Nephron (organoid): Measurements from ENCODE around the gene PACRG.

ENCODE experiments used
- H3K27ac Mint-ChIP-seq, 3 experiments: 2 replicates each; pipeline ENCODE4 v1.8.0; 2020; ENCODE audit warnings: mixed read lengths in 3 of 3, mild to moderate bottlenecking in 2 of 3, moderate library complexity in 1 of 3
- H3K27me3 Mint-ChIP-seq: 2 replicates; pipeline ENCODE4 v1.8.0; 2021; ENCODE audit warnings: low read depth, mild to moderate bottlenecking, moderate library complexity, mixed read lengths
- H3K36me3 Mint-ChIP-seq: 2 replicates; pipeline ENCODE4 v1.8.0; 2020; ENCODE audit warnings: low read depth, mixed read lengths
- H3K4me1 Mint-ChIP-seq: 2 replicates; pipeline ENCODE4 v1.8.0; 2020; ENCODE audit warnings: mixed read lengths
- H3K4me3 Mint-ChIP-seq, 3 experiments: 2 replicates each; pipeline ENCODE4 v1.8.0; 2020; ENCODE audit warnings: mild to moderate bottlenecking in 3 of 3, mixed read lengths in 3 of 3, moderate library complexity in 2 of 3
- H3K9me3 Mint-ChIP-seq: 2 replicates; pipeline ENCODE4 v1.8.0; 2020; ENCODE audit warnings: mixed read lengths
- CTCF ChIP-seq, 3 experiments: fragments of 200-600 bp; sonication (generic); IDR thresholded peaks; one replicate each; pipeline ENCODE4 v1.5.0; 2021; ENCODE audit warnings: antibody characterized with exemption in 3 of 3; ENCODE audit not compliant: unreplicated experiment in 3 of 3

Gene PACRG

DNA sequence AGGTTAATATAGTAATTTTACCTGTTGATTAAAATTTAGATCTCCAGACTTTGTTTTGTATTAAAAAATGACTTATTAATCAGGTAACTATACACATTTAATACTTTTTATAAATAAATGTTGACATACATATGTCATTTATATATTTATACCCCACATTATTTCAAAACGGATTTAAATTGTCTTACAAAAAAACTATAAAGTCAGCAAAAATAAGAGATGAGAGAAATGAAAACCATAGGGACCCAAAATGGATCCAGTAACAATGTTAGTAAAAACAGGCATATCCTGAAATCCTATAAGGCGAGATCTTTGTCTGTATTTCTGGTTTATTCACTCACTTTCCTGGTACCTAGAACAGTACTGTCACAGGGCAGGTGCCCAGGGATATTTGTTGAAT lies 91.5 kb downstream of the PACRG start:
- Mint-ChIP-seq H3K4me3 (no peak overlapping the region), H3K36me3 (no peaks in the 10 kb centered on the region), H3K27me3 (no peaks in the 10 kb centered on the region), H3K27ac (no peak overlapping the region), H3K4me1 (no peaks in the 10 kb centered on the region), H3K9me3 (no peaks in the 10 kb centered on the region)
- TF ChIP-seq CTCF (IDR thresholded peaks at IDR 0.05; ENCODE audit: unreplicated experiment in 3 of 3), result no peak

GRCh38 chr6:162821102-162821501 lies 93.3 kb downstream of the PACRG start:
- no peaks in the 10 kb centered on the region for H3K36me3 Mint-ChIP-seq
- H3K27ac Mint-ChIP-seq, result no peak overlapping the region
- H3K9me3 Mint-ChIP-seq, result no peaks in the 10 kb centered on the region
- no peaks in the 10 kb centered on the region for H3K4me1 Mint-ChIP-seq
- TF ChIP-seq CTCF (IDR thresholded peaks at IDR 0.05; ENCODE audit: unreplicated experiment in 3 of 3), result no peak
- H3K4me3 Mint-ChIP-seq, result no peak overlapping the region
- no peaks in the 10 kb centered on the region for H3K27me3 Mint-ChIP-seq

GRCh38 chr6:162825597-162825996 lies 97.8 kb downstream of the PACRG start:
- no peaks in the 10 kb centered on the region for H3K36me3 Mint-ChIP-seq
- H3K4me3 Mint-ChIP-seq, result no peak overlapping the region
- H3K9me3 Mint-ChIP-seq, result no peaks in the 10 kb centered on the region
- no peak overlapping the region for H3K27ac Mint-ChIP-seq
- TF ChIP-seq CTCF (IDR thresholded peaks at IDR 0.05; ENCODE audit: unreplicated experiment in 3 of 3), result no peak
- H3K27me3 Mint-ChIP-seq, result no peaks in the 10 kb centered on the region
- H3K4me1 Mint-ChIP-seq, result no peaks in the 10 kb centered on the region

DNA sequence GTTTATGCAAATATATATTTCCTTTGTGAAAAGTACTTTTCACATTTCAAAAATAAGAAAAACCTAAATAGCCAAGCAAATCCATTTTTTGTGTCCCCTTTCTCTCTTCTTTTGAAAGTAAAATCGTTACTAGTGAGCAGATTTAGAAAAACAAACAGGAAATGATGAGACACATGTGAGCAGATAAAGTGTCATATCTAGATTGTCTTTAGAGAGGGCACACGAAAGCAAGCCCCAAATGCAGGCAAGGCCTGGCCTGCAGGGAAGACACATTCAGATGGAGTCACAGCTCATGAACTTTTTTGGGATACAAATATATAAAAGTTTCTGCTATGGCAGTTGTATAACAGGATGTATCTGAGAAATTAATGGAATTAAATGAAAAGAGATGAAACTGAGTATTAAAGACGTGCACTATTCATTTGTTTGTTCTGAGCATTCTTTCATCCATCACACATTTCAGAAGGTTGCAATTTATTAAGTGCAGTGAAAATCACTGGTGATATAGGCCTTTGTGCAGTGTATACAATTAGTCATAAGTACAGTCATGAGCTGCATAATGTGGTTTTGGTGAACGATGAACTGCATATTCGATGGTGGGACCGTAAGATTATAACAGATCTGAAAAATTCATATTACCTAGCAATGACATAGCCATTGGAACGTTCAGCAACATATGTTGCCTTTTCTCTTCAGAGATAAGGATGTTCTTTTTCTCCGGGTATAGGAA lies 101.4 kb downstream of the PACRG start:
- no peaks in the 10 kb centered on the region for H3K27me3 Mint-ChIP-seq
- TF ChIP-seq CTCF (IDR thresholded peaks at IDR 0.05; ENCODE audit: unreplicated experiment in 3 of 3), result no peak
- no peaks in the 10 kb centered on the region for H3K36me3 Mint-ChIP-seq
- H3K4me3 Mint-ChIP-seq, result no peak overlapping the region
- no peaks in the 10 kb centered on the region for H3K4me1 Mint-ChIP-seq
- no peak overlapping the region for H3K27ac Mint-ChIP-seq
- H3K9me3 Mint-ChIP-seq, result no peaks in the 10 kb centered on the region

DNA sequence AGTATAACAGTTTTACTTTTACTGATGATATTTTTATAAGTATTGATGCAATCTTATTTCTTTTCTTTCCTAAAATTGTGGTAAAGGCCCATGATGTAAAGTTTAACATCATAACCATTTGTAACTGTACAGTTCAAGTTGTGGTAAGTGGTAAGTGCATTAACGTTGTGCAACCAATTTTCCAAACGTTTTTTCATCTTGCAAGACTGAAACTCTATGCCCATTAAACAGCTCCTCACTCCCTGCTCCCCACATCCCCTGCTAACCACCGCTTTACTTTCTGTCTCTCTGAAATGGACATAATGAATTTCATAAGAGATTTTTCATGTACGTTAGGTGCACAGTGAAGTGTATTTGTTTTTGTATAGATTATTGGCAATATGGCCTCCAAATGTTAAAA lies 106.0 kb downstream of the PACRG start:
- TF ChIP-seq CTCF (IDR thresholded peaks at IDR 0.05; ENCODE audit: unreplicated experiment in 3 of 3), result no peak
- H3K36me3 Mint-ChIP-seq, result no peaks in the 10 kb centered on the region
- no peak overlapping the region for H3K4me3 Mint-ChIP-seq
- H3K4me1 Mint-ChIP-seq, result no peaks in the 10 kb centered on the region
- H3K27me3 Mint-ChIP-seq, result no peaks in the 10 kb centered on the region
- no peak overlapping the region for H3K27ac Mint-ChIP-seq
- peaks cover 2% of the 10 kb centered on the region for H3K9me3 Mint-ChIP-seq

GRCh38 chr6:162845972-162846371 lies 118.2 kb downstream of the PACRG start:
- Mint-ChIP-seq H3K4me1 (no peaks in the 10 kb centered on the region), H3K36me3 (peaks cover 4% of the 10 kb centered on the region), H3K9me3 (peaks cover 4% of the 10 kb centered on the region), H3K27ac (no peak overlapping the region), H3K27me3 (no peaks in the 10 kb centered on the region), H3K4me3 (no peak overlapping the region)
- no peak for TF ChIP-seq CTCF (IDR thresholded peaks at IDR 0.05; ENCODE audit: unreplicated experiment in 3 of 3)
